B cell (primary cell): ENCODE results near the gene CXXC5.

Experiments used
- CTCF ChIP-seq: fragments of 200-600 bp; IDR thresholded peaks from one replicate; pipeline ENCODE4 v1.8.0; 2022; ENCODE audit warnings: antibody characterized with exemption, mild to moderate bottlenecking
- EZH2 ChIP-seq: IDR thresholded peaks from 2 replicates; pipeline ENCODE4 v1.6.1; 2012; ENCODE audit warnings: borderline replicate concordance, low read depth, mild to moderate bottlenecking, moderate library complexity, low read length; ENCODE audit not compliant: insufficient read depth, poor library complexity, severe bottlenecking

- TF ChIP-seq CTCF, result no peak
- no peak for TF ChIP-seq EZH2
Measured at GRCh38 chr5:139680368-139681111, 32.4 kb downstream of the CXXC5 start.
